Stimulated activated CD4-positive, alpha-beta T cell treated with anti-CD3 and anti-CD28 coated beads, Interleukin-1b, Interleukin-23, amount 100 ng/mL, for 1 hour (primary cell): ENCODE data around the gene FSTL5.

Source experiments
- DNase-seq, 2 donors: peaks; one replicate each; pipeline ENCODE4 v3.0.0-alpha.2; 2020; ENCODE audit warnings: low read depth in 2 of 2

Gene FSTL5

GRCh38 chr4:161704653-161705052 is 459.1 kb downstream of the FSTL5 start:
- DNase-seq: no peak

- no peak for DNase-seq
Observed at GRCh38 chr4:161704040-161704439, 459.8 kb downstream of the FSTL5 start.

GRCh38 chr4:161702287-161702686 is 461.5 kb downstream of the FSTL5 start:
- DNase-seq: no peak

- no peak for DNase-seq
Observed at GRCh38 chr4:161696944-161697343, 466.9 kb downstream of the FSTL5 start.

- no peak for DNase-seq
Observed at GRCh38 chr4:161680146-161680545, 483.7 kb downstream of the FSTL5 start.

- DNase-seq: no peak
Observed at GRCh38 chr4:161664740-161665139, 499.1 kb downstream of the FSTL5 start.

- no peak for DNase-seq
Observed at GRCh38 chr4:161663844-161664243, 500.0 kb downstream of the FSTL5 start.

- no peak for DNase-seq
Observed at GRCh38 chr4:161658676-161659075, 505.1 kb downstream of the FSTL5 start.

- no peak for DNase-seq
Observed at GRCh38 chr4:161657616-161658015, 506.2 kb downstream of the FSTL5 start.

GRCh38 chr4:161656594-161656993 is 507.2 kb downstream of the FSTL5 start:
- DNase-seq: no peak

- DNase-seq: no peak
Observed at GRCh38 chr4:161655148-161655547, 508.7 kb downstream of the FSTL5 start.

- no peak for DNase-seq
Observed at GRCh38 chr4:161653697-161654096, 510.1 kb downstream of the FSTL5 start.

- no peak for DNase-seq
Observed at GRCh38 chr4:161651586-161651985, 512.2 kb downstream of the FSTL5 start.

- no peak for DNase-seq
Observed at GRCh38 chr4:161650812-161651211, 513.0 kb downstream of the FSTL5 start.

GRCh38 chr4:161647757-161648156 is 516.0 kb downstream of the FSTL5 start:
- DNase-seq: no peak

- no peak for DNase-seq
Observed at GRCh38 chr4:161642708-161643107, 521.1 kb downstream of the FSTL5 start.

- no peak for DNase-seq
Observed at GRCh38 chr4:161629694-161630441, 533.9 kb downstream of the FSTL5 start.

GRCh38 chr4:161604516-161605300 is 559.1 kb downstream of the FSTL5 start:
- no peak for DNase-seq

- no peak for DNase-seq
Observed at GRCh38 chr4:161601011-161601410, 562.8 kb downstream of the FSTL5 start.

- DNase-seq: no peak
Observed at GRCh38 chr4:161595230-161595771, 568.5 kb downstream of the FSTL5 start.

GRCh38 chr4:161585011-161585410 is 578.8 kb downstream of the FSTL5 start:
- DNase-seq: no peak

- DNase-seq: no peak
Observed at GRCh38 chr4:161583549-161583948, 580.3 kb downstream of the FSTL5 start.
